ENCODE results near the gene OR2L13. TPM values are rescaled to one million over a fixed set of nuclear protein-coding genes. Genes with fewer than 3 reads are reported as not detected.

The OR2L13 gene
- not detected for total RNA-seq

DNA sequence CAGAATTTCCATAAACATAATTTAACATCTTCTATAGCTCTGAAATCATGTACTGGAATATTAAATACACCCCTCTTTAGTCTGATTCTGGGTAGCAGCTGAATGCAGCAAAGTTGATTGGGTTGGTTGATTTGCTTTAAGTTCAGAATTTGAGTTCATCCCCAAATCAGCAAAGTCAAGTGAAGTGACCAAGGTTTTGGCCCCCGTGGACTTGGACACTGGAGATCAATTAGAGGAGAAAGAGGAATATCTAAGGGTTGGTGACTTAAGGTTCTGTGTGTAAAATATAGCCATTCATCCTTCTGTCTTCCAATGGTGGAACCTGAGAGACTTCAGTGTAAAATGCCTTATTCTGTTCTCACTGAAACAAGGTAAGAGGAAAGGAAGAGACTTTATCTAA, at the start of gene OR2L13:
OR2L13 (plus strand) TSS at position 301 of the 400 bp plus-strand sequence. CDS start 4,192 bp downstream, outside the sequence.
- 15 to 41% methylated on average over 1 of the region's 1 CpG for WGBS, 2 donors
- TF ChIP-seq POLR2A (IDR thresholded peaks at IDR 0.05), result no peak
- TF ChIP-seq CTCF (IDR thresholded peaks at IDR 0.05), result no peak
- H3K4me3 ChIP-seq (ENCODE audit: low read depth, poor library complexity, severe bottlenecking), result no peak within 1 kb of the TSS
- DNase-seq (ENCODE audit: low spot score in 2 of 2), result no peak
- intact Hi-C loops (cut with DNase I; ENCODE audit: low total_unique reads), result no loop called here

DNA sequence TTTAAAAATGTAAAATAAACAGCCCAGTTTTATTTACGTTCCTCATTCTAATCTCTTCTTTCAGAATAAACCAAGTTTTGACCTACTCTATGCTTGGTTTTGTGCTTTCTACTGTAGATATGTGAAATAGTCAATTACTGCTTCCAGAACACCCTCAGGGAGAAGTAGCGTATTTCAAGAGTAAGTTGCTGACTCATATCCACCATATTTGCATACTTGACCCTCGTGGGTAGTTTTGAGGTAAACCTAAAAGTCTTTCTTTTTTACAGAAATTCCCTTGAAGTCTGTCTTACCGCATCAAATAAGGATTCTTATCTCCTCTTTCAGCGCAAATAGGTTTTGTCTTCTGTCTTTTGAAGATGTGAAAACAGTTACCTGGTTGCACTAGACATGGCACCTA, 49.8 kb upstream of the OR2L13 start:
- no peak for DNase-seq (ENCODE audit: low spot score in 2 of 2)
- WGBS, 2 donors, result 70 to 74% methylated on average over 5 of the region's 5 CpGs
- intact Hi-C loops (cut with DNase I; ENCODE audit: low total_unique reads), result no loop called here

DNA sequence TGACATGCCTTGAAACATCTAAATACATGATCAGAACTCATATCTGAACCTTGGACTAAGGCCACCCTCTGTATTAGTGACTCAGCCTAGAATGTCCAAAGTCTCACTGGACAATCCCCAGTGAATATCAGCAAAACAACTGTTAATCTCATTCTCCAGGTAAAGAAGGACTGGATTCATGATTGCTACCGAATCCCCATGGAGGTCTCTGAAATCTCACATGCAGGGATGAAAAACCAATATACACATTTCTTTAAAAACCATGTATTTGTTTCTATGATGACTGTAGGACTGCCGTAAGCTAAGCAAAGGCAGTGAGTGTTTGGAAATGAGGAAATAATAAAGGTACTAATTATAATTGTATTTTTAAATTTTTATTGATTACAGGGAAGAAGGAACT, 48.4 kb upstream of the OR2L13 start, which contains the start of gene OR2L3:
OR2L3 (plus strand) TSS at position 301 of the 400 bp plus-strand sequence. CDS start 13,846 bp downstream, outside the sequence.
- intact Hi-C loops (cut with DNase I; ENCODE audit: low total_unique reads), result no loop called here
- WGBS, 2 donors, result 70 to 83% methylated on average over 2 of the region's 2 CpGs

More for the DNA sequence above, 49.8 kb upstream of the OR2L13 start:
- no peak overlapping the region for H3K4me3 ChIP-seq (ENCODE audit: low read depth, poor library complexity, severe bottlenecking)
- TF ChIP-seq POLR2A (IDR thresholded peaks at IDR 0.05) (no peak), CTCF (IDR thresholded peaks at IDR 0.05) (no peak)

DNA sequence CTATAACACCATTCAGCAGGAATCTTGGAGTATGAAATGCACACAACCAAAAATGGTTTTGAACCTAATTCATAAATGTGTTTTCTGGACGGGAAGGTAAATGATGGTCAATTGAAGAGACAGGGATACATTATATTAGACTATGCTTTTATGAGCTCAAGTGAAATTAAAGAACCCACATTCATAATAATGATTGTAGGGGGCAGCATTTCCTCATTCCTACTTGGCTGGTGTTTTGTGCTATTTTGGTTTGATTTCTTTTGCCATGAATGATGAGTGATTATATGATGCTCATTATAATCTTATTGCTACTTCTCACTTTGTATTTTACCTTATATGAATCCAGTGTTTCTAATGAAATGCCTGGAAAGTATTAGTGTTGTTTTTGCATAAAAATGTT, 48.0 kb upstream of the OR2L13 start:
- no peak overlapping the region for H3K4me3 ChIP-seq (ENCODE audit: low read depth, poor library complexity, severe bottlenecking)
- intact Hi-C loops (cut with DNase I; ENCODE audit: low total_unique reads), result no loop called here
- TF ChIP-seq CTCF (IDR thresholded peaks at IDR 0.05), result no peak
- WGBS, 2 donors, result 67 to 79% methylated on average over 1 of the region's 1 CpG
- no peak for DNase-seq (ENCODE audit: low spot score in 2 of 2)

More for the DNA sequence above, 48.4 kb upstream of the OR2L13 start, which contains the start of gene OR2L3:
- no peak within 1 kb of the TSS for H3K4me3 ChIP-seq (ENCODE audit: low read depth, poor library complexity, severe bottlenecking)
- TF ChIP-seq CTCF (IDR thresholded peaks at IDR 0.05), result no peak
- TF ChIP-seq POLR2A (IDR thresholded peaks at IDR 0.05), result no peak
- DNase-seq (ENCODE audit: low spot score in 2 of 2), result no peak

GRCh38 chr1:248054671-248055070, 40.3 kb upstream of the OR2L13 start:
- no peak overlapping the region for H3K4me3 ChIP-seq (ENCODE audit: low read depth, poor library complexity, severe bottlenecking)
- TF ChIP-seq POLR2A (IDR thresholded peaks at IDR 0.05), result no peak
- TF ChIP-seq CTCF (IDR thresholded peaks at IDR 0.05), result no peak
- DNase-seq (ENCODE audit: low spot score in 2 of 2), result no peak
- intact Hi-C loops (cut with DNase I; ENCODE audit: low total_unique reads), result no loop called here

DNA sequence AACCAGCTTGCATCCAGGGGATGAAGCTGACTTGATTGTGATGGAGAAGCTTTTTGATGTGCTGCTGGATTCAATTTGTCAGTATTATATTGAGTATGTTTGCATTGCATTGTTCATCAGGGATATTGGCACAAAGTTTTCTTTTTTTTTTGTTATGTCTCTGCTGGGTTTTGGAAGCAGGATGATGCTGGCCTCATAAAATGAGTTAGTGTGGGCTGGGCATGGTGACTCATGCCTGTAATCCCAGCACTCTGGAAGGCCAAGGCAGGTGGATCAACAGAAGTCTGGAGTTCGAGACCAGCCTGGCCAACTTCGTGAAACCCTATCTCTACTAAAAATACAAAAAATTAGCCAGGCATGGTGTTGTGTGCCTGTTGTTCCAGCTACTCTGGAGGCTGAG, 39.7 kb upstream of the OR2L13 start:
- WGBS, 2 donors, result 67 to 69% methylated on average over 2 of the region's 2 CpGs
- no peak for DNase-seq (ENCODE audit: low spot score in 2 of 2)
- intact Hi-C loops (cut with DNase I; ENCODE audit: low total_unique reads), result no loop called here
- H3K4me3 ChIP-seq (ENCODE audit: low read depth, poor library complexity, severe bottlenecking), result no peak overlapping the region
- no peak for TF ChIP-seq POLR2A (IDR thresholded peaks at IDR 0.05)
- no peak for TF ChIP-seq CTCF (IDR thresholded peaks at IDR 0.05)
